ENCODE measurements around the gene MAPK1IP1L. TPM values are rescaled to one million over a fixed set of nuclear protein-coding genes. Genes with fewer than 3 reads are reported as not detected.

The MAPK1IP1L gene
- total and polyA plus RNA-seq, 2 experiments from 2014 or later, result 72.4 to 162 TPM

Other genes with a start within 250 kb of the MAPK1IP1L start
- gene GCH1, start 148.8 kb upstream of the MAPK1IP1L start, total RNA-seq (2014; rRNA removed; shearing (Covaris generic)), result 15.0 and 22.2 TPM in 2 replicates
- gene GCH1, start 148.8 kb upstream of the MAPK1IP1L start, polyA plus RNA-seq (2016; fragmentation: Nextera tagmentation; extraction: Ambion mirVana), result 8.7 and 9.3 TPM in 2 replicates
- gene WDHD1, start 24.5 kb upstream of the MAPK1IP1L start, total RNA-seq (2014; rRNA removed; shearing (Covaris generic)), result 65.4 and 71.3 TPM in 2 replicates
- gene WDHD1, start 24.5 kb upstream of the MAPK1IP1L start, polyA plus RNA-seq (2016; fragmentation: Nextera tagmentation; extraction: Ambion mirVana), result 39.6 and 48.8 TPM in 2 replicates
- 24.9 and 25.8 TPM in 2 replicates for gene SOCS4, start 24.4 kb upstream of the MAPK1IP1L start, total RNA-seq (2014; rRNA removed; shearing (Covaris generic))
- 15.9 and 17.7 TPM in 2 replicates for gene SOCS4, start 24.4 kb upstream of the MAPK1IP1L start, polyA plus RNA-seq (2016; fragmentation: Nextera tagmentation; extraction: Ambion mirVana)
- gene LGALS3, start 77.6 kb downstream of the MAPK1IP1L start, total RNA-seq (2014; rRNA removed; shearing (Covaris generic)), result 7.2 and 7.3 TPM in 2 replicates
- gene LGALS3, start 77.6 kb downstream of the MAPK1IP1L start, polyA plus RNA-seq (2016; fragmentation: Nextera tagmentation; extraction: Ambion mirVana), result 10.9 and 14.7 TPM in 2 replicates
- gene DLGAP5, start 139.9 kb downstream of the MAPK1IP1L start, total RNA-seq (2014; rRNA removed; shearing (Covaris generic)), result 106 and 110 TPM in 2 replicates
- 92.7 and 117 TPM in 2 replicates for gene DLGAP5, start 139.9 kb downstream of the MAPK1IP1L start, polyA plus RNA-seq (2016; fragmentation: Nextera tagmentation; extraction: Ambion mirVana)
- 12.2 and 13.4 TPM in 2 replicates for gene FBXO34, start 219.8 kb downstream of the MAPK1IP1L start, total RNA-seq (2014; rRNA removed; shearing (Covaris generic))
- 7.0 and 9.4 TPM in 2 replicates for gene FBXO34, start 219.8 kb downstream of the MAPK1IP1L start, polyA plus RNA-seq (2016; fragmentation: Nextera tagmentation; extraction: Ambion mirVana)

Data from GM23338 (cell line).